GM19455 (cell line): ENCODE measurements around the gene OPRD1.
"Not testable (repeated sequence)": the region's sequence is repeated elsewhere in the genome, so short reads cannot be mapped to it uniquely, and the experiment has no call there.

Experiments used
- ATAC-seq: cut with Tn5 transposase; IDR thresholded peaks from one replicate; pipeline ENCODE4 v1.9.1; 2021; ENCODE audit not compliant: unreplicated experiment

Gene OPRD1

GRCh38 chr1:28811766-28812668 lies at the start of gene OPRD1:
OPRD1 (plus strand) TSS chr1:28812170; CDS start chr1:28812384, 214 bp downstream.
- no peak for ATAC-seq

- ATAC-seq = no peak
Observed at GRCh38 chr1:28766532-28767183, 45.3 kb upstream of the OPRD1 start.

GRCh38 chr1:28770601-28771165 lies 41.3 kb upstream of the OPRD1 start:
- no peak for ATAC-seq

- not testable (repeated sequence) for ATAC-seq
Observed at GRCh38 chr1:28771921-28772320, 40.0 kb upstream of the OPRD1 start.

GRCh38 chr1:28773105-28773504 lies 38.9 kb upstream of the OPRD1 start:
- ATAC-seq = no peak

- ATAC-seq = no peak
Observed at GRCh38 chr1:28775121-28775942, 36.6 kb upstream of the OPRD1 start.

- ATAC-seq = no peak
Observed at GRCh38 chr1:28776341-28776740, 35.6 kb upstream of the OPRD1 start.

GRCh38 chr1:28778021-28778420 lies 33.9 kb upstream of the OPRD1 start:
- ATAC-seq = no peak

GRCh38 chr1:28779751-28780408 lies 32.1 kb upstream of the OPRD1 start:
- ATAC-seq = no peak

GRCh38 chr1:28781305-28781704 lies 30.7 kb upstream of the OPRD1 start:
- no peak for ATAC-seq

GRCh38 chr1:28782011-28782410 lies 30.0 kb upstream of the OPRD1 start:
- ATAC-seq = no peak

GRCh38 chr1:28783363-28783762 lies 28.6 kb upstream of the OPRD1 start:
- no peak for ATAC-seq

GRCh38 chr1:28789412-28789811 lies 22.6 kb upstream of the OPRD1 start:
- no peak for ATAC-seq

- no peak for ATAC-seq
Observed at GRCh38 chr1:28789816-28790215, 22.2 kb upstream of the OPRD1 start.

- ATAC-seq = no peak
Observed at GRCh38 chr1:28790377-28791035, 21.5 kb upstream of the OPRD1 start.

GRCh38 chr1:28791929-28792328 lies 20.0 kb upstream of the OPRD1 start:
- not testable (repeated sequence) for ATAC-seq

- ATAC-seq = no peak
Observed at GRCh38 chr1:28792644-28793121, 19.3 kb upstream of the OPRD1 start.

GRCh38 chr1:28794582-28794981 lies 17.4 kb upstream of the OPRD1 start:
- not testable (repeated sequence) for ATAC-seq

GRCh38 chr1:28796352-28797211 lies 15.4 kb upstream of the OPRD1 start:
- ATAC-seq = no peak
